ENCODE results near the gene OOSP1.
"Not testable (repeated sequence)": the region's sequence is repeated elsewhere in the genome, so short reads cannot be mapped to it uniquely, and the experiment has no call there.

Gene OOSP1

GRCh38 chr11:59938132-59938531 lies at the start of gene OOSP1:
TSS of gene OOSP1 (plus strand) at chr11:59938432. CDS start at chr11:59938455, 23 bp downstream.
- no peak for DNase-seq (ENCODE audit: low spot score)

GRCh38 chr11:59891781-59892181 lies 46.5 kb upstream of the OOSP1 start:
- DNase-seq (ENCODE audit: low spot score): peak; percentile 75

- DNase-seq (ENCODE audit: low spot score): no peak
These were observed 43.6 kb upstream of the OOSP1 start for GRCh38 chr11:59894616-59895015.

DNA sequence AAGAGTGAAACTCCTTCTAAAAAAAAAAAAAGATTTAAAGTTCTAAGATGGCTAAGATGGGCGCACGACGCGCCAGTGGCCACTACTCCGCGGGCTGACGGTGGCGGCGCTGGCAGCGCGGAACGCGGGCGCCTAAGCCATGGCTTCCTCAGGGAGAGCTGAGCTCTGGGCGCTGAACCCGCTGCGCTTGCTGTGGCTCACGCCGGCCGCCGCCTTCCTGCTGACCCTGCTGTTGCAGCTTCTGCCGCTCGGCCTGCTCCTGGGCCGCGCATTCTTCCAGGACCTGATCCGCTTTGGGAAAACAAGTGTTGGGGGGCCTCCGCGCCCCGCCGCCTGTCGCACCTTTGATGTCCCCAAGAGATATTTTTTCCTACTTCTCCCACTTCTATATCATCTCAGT lies 40.2 kb upstream of the OOSP1 start:
- DNase-seq (ENCODE audit: low spot score): no peak

- no peak for DNase-seq (ENCODE audit: low spot score)
These were observed 39.6 kb upstream of the OOSP1 start for GRCh38 chr11:59898650-59899049.

DNA sequence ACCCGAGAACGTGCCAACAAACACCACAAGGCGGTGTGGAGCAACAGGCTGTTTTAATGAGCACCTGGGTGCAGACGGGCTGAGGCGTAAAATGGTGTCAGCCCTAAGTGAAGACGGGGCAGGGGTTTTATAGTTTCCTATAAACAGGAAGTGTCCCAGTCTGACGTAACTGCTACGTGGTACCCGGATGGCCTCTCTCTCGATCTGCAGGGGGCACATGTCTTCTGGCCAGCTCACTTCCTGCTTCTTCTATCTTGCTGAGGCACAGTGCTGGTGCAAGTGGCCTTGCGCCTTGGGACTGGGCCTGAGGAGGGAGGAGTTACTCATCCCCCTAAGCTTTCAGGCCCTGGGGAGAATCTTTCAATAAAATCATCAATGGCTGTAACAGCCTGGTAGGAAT lies 38.7 kb upstream of the OOSP1 start:
- DNase-seq (ENCODE audit: low spot score): peak; percentile 26

DNA sequence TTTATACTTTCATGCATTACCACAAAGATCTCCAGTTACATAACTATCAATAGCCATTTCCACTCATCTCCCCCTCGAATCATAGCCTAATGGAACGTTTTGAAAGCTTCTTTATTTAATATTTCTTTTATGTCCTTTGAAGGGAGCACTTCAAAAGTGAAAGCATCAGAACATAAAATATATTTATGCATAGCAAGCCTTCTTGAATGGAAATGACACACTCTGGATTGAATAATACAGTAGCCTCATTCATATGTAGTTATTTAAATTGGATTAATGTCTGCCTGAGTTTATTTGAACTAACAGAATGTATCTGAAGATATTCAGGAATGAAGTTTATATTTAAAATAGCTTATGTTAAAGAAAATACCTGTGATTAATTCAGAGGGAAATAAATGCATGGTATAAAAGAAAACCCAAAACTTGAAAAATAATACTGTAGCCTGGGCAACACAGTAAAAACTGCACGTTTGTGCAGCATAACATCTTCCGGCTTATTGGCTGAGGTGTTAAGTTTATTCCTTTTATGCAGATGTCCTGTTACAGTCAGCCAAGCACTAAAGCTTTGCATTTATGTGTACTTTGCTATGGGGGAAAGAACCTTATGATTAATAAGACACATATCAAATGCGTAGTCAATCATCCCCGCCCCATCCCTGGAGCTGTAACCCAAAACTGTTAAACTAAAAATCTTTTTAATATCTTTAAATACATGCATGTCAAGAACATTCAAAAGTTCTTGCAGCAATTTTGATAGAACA lies 37.7 kb upstream of the OOSP1 start:
- DNase-seq (ENCODE audit: low spot score): no peak

GRCh38 chr11:59901306-59901705 lies 36.9 kb upstream of the OOSP1 start:
- DNase-seq (ENCODE audit: low spot score): peak; percentile 82

- DNase-seq (ENCODE audit: low spot score): not testable (repeated sequence)
These were observed 34.7 kb upstream of the OOSP1 start for GRCh38 chr11:59903569-59903968.

DNA sequence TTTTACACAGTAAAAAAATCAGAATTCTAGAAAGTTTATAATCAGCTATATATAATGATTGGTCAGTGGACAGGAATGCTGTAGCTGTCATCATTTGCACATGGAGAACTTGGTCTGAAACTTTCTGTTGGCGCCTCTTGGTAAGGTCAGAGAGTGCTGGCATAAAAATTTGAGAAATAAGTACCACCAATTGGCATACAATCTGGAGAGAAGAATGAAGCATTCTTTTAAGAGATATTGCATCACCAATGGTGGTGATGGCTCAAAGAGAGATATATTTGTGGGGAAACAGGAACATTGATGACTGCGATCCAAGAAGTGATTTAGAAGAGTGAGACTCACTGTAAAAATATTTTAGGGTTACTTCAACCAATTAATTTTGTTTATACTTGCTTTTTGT lies 19.8 kb upstream of the OOSP1 start:
- DNase-seq (ENCODE audit: low spot score): peak; percentile 9

- DNase-seq (ENCODE audit: low spot score): peak; percentile 71
These were observed 19.1 kb upstream of the OOSP1 start for GRCh38 chr11:59918987-59919589.

GRCh38 chr11:59923813-59924212 lies 14.4 kb upstream of the OOSP1 start:
- no peak for DNase-seq (ENCODE audit: low spot score)

GRCh38 chr11:59931688-59932087 lies 6.5 kb upstream of the OOSP1 start:
- DNase-seq (ENCODE audit: low spot score): no peak

- no peak for DNase-seq (ENCODE audit: low spot score)
These were observed 486 bp downstream of the OOSP1 start for GRCh38 chr11:59938718-59939117.

DNA sequence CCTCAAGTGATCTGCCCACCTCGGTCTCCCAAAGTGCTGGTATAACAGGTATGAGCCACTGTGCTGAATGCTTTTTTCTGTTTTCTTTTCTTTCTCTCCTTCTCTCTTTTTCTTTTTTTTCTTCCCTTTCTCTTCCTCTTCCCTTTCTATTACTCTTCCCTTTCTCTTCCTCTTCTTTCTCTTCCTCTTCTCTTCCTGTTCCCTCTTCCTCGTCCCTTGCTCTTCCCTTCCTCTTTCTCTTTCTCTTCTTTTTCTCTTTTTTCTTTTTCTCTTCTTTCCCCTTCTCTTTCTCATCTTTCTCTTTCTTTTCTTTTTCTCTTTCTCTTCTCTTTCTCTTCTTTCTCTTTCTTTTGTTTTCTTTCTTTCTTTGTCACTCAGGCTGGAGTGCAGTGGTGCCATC lies 1.2 kb downstream of the OOSP1 start:
- no peak for DNase-seq (ENCODE audit: low spot score)

DNA sequence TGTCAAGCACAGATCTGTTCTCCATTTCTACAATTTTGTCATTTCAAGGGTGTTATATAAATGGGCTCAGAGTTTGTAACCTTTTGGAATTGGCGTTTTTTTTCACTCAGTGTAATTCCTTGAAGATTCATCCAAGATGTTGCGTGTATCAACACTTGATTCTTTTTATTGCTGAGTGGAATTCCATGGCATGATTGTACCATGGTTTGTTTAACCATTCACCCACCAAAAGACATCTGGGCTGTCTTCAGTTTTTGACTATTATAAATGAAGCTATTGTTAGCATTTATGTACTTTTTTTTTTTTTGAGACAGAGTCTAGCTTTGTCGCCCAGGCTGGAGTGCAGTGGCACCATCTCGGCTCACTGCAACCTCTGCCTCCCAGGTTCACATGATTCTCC lies 2.9 kb downstream of the OOSP1 start:
- no peak for DNase-seq (ENCODE audit: low spot score)

DNA sequence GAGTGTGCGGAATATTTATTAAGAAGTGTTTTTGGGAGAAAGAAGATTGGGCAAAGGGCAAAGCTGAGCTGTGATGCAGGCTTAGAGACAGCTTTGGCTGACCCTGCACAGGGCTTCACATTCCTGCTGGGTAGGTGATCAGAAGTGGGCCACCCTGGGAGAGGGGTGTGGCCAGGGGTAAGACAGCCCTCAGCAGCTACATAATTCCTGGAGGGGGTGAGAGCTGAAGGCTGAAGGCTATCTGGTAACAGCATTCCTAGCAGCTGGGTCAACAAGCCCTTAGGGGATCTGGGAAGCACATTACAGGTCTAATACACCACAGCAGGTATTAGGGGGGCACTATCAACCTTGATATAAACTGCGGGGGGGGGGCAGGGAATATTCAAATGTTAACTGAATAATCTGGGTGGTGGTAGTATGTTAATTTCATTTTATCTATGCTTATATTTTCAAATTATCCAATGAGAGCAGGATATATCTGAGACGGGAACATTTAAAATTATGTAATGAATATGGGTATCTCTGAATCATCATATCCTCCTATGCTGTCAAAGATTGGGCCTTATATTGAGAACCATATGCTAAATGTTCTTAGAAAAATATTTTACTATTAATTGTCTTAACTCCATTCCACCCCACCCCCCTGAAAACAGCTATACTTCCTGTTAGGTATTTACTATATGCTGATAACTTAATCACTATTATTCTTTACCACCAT lies 5.9 kb downstream of the OOSP1 start:
- no peak for DNase-seq (ENCODE audit: low spot score)

DNA sequence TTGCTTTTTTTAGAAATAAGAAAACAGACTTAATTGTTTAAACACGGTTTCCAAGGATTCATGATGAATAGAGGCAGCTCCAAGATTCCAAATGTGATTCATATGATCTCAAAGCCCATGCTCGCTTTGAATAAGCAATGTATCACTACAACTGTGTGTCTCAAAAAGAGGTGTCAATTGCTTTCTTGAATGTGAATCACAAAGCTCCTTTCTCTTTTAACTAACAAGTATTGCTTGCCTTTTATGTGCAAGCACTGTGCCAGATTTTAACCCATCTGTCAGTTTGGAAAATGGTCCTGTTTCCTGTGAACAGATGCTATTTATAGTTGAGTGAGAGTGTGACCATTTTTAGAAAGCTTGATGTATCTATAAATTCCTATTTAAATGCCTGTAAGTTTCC lies 6.5 kb downstream of the OOSP1 start:
- no peak for DNase-seq (ENCODE audit: low spot score)

GRCh38 chr11:59953463-59954218 lies 15.4 kb downstream of the OOSP1 start:
- peak; percentile 2 for DNase-seq (ENCODE audit: low spot score)

- no peak for DNase-seq (ENCODE audit: low spot score)
These were observed 16.1 kb downstream of the OOSP1 start for GRCh38 chr11:59954219-59954847.

DNA sequence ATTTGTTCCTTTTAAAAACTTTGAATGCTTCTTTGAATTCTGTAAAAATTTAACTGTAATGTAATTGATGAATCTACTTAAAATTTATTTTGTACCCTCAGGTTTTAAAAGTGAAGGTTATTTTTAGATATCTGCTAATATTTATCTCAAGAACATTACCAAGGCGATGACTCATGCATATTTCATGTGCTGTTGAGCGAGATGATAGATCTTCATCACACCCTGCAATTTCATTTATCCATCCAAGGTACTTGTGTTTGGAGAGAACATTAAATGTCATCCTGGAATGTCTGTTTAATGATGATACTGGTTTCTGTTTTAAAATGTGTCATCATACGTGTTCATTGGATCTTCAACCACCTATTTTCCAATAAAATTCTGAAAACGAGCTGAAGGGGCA lies 18.9 kb downstream of the OOSP1 start:
- DNase-seq (ENCODE audit: low spot score): peak; percentile 86

Measured in kidney tubule cell (primary cell).